Hepatocyte (in vitro differentiated cells): Measurements from ENCODE around the gene CDK5RAP1. TPM values are rescaled to one million over a fixed set of nuclear protein-coding genes. Genes with fewer than 3 reads are reported as not detected.
A peak's percentile ranks its signal among the peaks of the same experiment; 100 is the strongest.
"Not testable (repeated sequence)": the region's sequence is repeated elsewhere in the genome, so short reads cannot be mapped to it uniquely, and the experiment has no call there.

Source experiments
- DNase-seq: peaks from one replicate; pipeline ENCODE4 v3.0.0-alpha.2; 2016; ENCODE audit warnings: low spot score
- H2AFZ ChIP-seq: fragments of 200-600 bp; sonication (generic); 2 replicates; pipeline ENCODE4 v1.6.0; 2016; ENCODE audit warnings: antibody characterized with exemption, mild to moderate bottlenecking
- H3K27ac ChIP-seq: fragments of 200-600 bp; sonication (generic); 2 replicates; pipeline ENCODE4 v1.5.1; 2016; ENCODE audit warnings: mild to moderate bottlenecking
- H3K27me3 ChIP-seq: fragments of 200-600 bp; sonication (generic); 2 replicates; pipeline ENCODE4 v1.6.1; 2016
- H3K36me3 ChIP-seq: fragments of 200-600 bp; sonication (generic); replicated peaks from 2 replicates; pipeline ENCODE4 v1.5.1; 2016; ENCODE audit warnings: low read depth; ENCODE audit not compliant: insufficient read depth
- H3K4me1 ChIP-seq: fragments of 200-600 bp; sonication (generic); 2 replicates; pipeline ENCODE4 v1.5.1; 2016; ENCODE audit warnings: mild to moderate bottlenecking, moderate library complexity; ENCODE audit not compliant: insufficient read depth
- H3K4me2 ChIP-seq: fragments of 200-600 bp; sonication (generic); 2 replicates; pipeline ENCODE4 v1.6.0; 2016
- H3K4me3 ChIP-seq: fragments of 200-600 bp; sonication (generic); 2 replicates; pipeline ENCODE4 v1.5.1; 2016; ENCODE audit warnings: mild to moderate bottlenecking
- H3K79me2 ChIP-seq: fragments of 200-600 bp; sonication (generic); 2 replicates; pipeline ENCODE4 v1.6.0; 2017; ENCODE audit warnings: mild to moderate bottlenecking
- H3K9me2 ChIP-seq: fragments of 200-600 bp; sonication (generic); replicated peaks from 2 replicates; pipeline ENCODE4 v1.6.0; 2017; ENCODE audit warnings: mild to moderate bottlenecking; ENCODE audit not compliant: insufficient read depth
- H3K9me3 ChIP-seq: fragments of 200-600 bp; sonication (generic); 2 replicates; pipeline ENCODE4 v1.5.1; 2016; ENCODE audit warnings: low read depth, mild to moderate bottlenecking
- H4K20me1 ChIP-seq: fragments of 200-600 bp; sonication (generic); 2 replicates; pipeline ENCODE4 v1.6.0; 2016; ENCODE audit warnings: mild to moderate bottlenecking; ENCODE audit not compliant: insufficient read depth, poor library complexity, severe bottlenecking
- CTCF ChIP-seq: fragments of 200-600 bp; sonication (generic); IDR thresholded peaks from 2 replicates; pipeline ENCODE4 v1.5.1; 2016; ENCODE audit warnings: antibody characterized with exemption, mild to moderate bottlenecking; ENCODE audit not compliant: poor library complexity
- EZH2 ChIP-seq: fragments of 200-600 bp; sonication (generic); IDR thresholded peaks from 2 replicates; pipeline ENCODE4 v1.6.1; 2016; ENCODE audit warnings: antibody characterized with exemption, mild to moderate bottlenecking, borderline replicate concordance
- EZH2phosphoT487 ChIP-seq: fragments of 200-600 bp; sonication (generic); IDR thresholded peaks from one replicate; pipeline ENCODE4 v1.6.1; 2018; ENCODE audit warnings: antibody characterized with exemption, mild to moderate bottlenecking, low read depth, moderate library complexity; ENCODE audit not compliant: unreplicated experiment, severe bottlenecking
- WGBS: methylation state at CpG from one replicate; pipeline ENCODE4 v1.1.6; 2016; ENCODE audit warnings: low lambda C conversion rate; ENCODE audit errors: missing lambda C conversion rate; 5-methylcytosine and 5-hydroxymethylcytosine counted together
- polyA plus RNA-seq: library from polyadenylated mRNA; unstranded; fragments of >200 nt; fragmentation: Nextera tagmentation; extraction: Ambion mirVana; gene quantifications from 2 replicates; pipeline ENCODE4 v1.2.1, GENCODE V29; 2016
- total RNA-seq: library from RNA; depleted of rRNA; stranded (reverse); fragments of >200 nt; gene quantifications from 2 replicates; pipeline ENCODE4 v1.2.3, GENCODE V29; 2014

The CDK5RAP1 gene
- total and polyA plus RNA-seq, 2 experiments from 2014 or later: 35.6 to 52.2 TPM

- DNase-seq: no peak
- no peaks in the 10 kb centered on the region for H3K9me2 ChIP-seq
- no peak overlapping the region for H3K27ac ChIP-seq
- H3K4me1 ChIP-seq: no peaks in the 10 kb centered on the region
- TF ChIP-seq EZH2 (no peak), EZH2phosphoT487 (no peak)
- H2AFZ ChIP-seq: no peak overlapping the region
- H3K79me2 ChIP-seq: no peaks in the 10 kb centered on the region
- H4K20me1 ChIP-seq: no peaks in the 10 kb centered on the region
- no peaks in the 10 kb centered on the region for H3K27me3 ChIP-seq
- no peaks in the 10 kb centered on the region for H3K9me3 ChIP-seq
- WGBS: 81% methylated on average over 5 of the region's 5 CpGs
- no peak overlapping the region for H3K4me3 ChIP-seq
- no peak overlapping the region for H3K4me2 ChIP-seq
- no peaks in the 10 kb centered on the region for H3K36me3 ChIP-seq
These were observed 30.6 kb upstream of the CDK5RAP1 start for GRCh38 chr20:33431797-33432381.

GRCh38 chr20:33423875-33424274 is 22.6 kb upstream of the CDK5RAP1 start:
- 92% methylated on average over 11 of the region's 11 CpGs for WGBS
- not testable (repeated sequence) for DNase-seq, H3K9me3 ChIP-seq, H3K36me3 ChIP-seq, H4K20me1 ChIP-seq, H3K27me3 ChIP-seq, H3K9me2 ChIP-seq, H3K4me3 ChIP-seq, H2AFZ ChIP-seq, H3K4me2 ChIP-seq, H3K4me1 ChIP-seq, H3K79me2 ChIP-seq
- peak overlapping the region; percentile 65 for H3K27ac ChIP-seq

DNA sequence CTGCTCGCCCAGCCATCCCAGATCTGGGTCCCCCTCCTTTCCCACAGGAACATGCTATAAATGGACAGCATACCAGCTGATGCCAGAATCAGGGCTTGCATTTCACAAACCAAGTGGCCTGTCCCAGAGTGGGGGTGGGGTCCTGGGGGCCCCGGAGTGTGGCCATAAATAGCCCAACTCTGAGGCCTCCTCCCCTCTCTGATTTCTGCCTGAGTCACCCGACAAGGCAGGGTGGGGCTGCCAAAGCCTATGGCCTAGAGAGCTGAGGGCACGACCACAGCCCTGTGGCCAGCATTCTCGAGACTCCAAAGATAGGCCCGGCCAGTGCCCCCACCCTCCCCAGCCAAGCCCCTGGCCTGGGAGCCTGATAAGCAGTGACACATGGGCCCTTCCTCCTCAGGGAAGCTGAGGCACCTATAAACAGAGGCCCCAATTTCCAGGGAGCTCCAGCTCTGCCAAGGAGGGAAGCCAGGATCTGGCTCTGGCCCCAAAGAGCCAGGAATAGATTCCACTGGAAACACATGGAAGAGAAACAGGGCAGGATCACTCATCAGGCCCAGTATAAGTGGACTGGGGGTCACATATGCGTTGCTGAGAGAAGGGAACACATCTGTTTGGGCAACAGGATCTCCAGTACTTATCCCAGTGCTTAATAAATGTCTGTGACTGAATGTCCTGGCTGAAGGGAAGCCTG is 22.0 kb upstream of the CDK5RAP1 start:
- no peaks in the 10 kb centered on the region for H3K27me3 ChIP-seq
- 70% methylated on average over 7 of the region's 7 CpGs for WGBS
- H3K79me2 ChIP-seq: no peaks in the 10 kb centered on the region
- H3K4me3 ChIP-seq: no peak overlapping the region
- no peak for TF ChIP-seq CTCF
- TF ChIP-seq EZH2phosphoT487: no peak
- no peak for TF ChIP-seq EZH2
- no peaks in the 10 kb centered on the region for H3K9me2 ChIP-seq
- peaks cover 10% of the 10 kb centered on the region for H3K4me1 ChIP-seq
- no peak overlapping the region for H2AFZ ChIP-seq
- no peak overlapping the region for H3K4me2 ChIP-seq
- peak overlapping the region; percentile 65 for H3K27ac ChIP-seq
- DNase-seq: peak; percentile 56
- no peaks in the 10 kb centered on the region for H3K36me3 ChIP-seq
- H4K20me1 ChIP-seq: no peaks in the 10 kb centered on the region
- no peaks in the 10 kb centered on the region for H3K9me3 ChIP-seq

DNA sequence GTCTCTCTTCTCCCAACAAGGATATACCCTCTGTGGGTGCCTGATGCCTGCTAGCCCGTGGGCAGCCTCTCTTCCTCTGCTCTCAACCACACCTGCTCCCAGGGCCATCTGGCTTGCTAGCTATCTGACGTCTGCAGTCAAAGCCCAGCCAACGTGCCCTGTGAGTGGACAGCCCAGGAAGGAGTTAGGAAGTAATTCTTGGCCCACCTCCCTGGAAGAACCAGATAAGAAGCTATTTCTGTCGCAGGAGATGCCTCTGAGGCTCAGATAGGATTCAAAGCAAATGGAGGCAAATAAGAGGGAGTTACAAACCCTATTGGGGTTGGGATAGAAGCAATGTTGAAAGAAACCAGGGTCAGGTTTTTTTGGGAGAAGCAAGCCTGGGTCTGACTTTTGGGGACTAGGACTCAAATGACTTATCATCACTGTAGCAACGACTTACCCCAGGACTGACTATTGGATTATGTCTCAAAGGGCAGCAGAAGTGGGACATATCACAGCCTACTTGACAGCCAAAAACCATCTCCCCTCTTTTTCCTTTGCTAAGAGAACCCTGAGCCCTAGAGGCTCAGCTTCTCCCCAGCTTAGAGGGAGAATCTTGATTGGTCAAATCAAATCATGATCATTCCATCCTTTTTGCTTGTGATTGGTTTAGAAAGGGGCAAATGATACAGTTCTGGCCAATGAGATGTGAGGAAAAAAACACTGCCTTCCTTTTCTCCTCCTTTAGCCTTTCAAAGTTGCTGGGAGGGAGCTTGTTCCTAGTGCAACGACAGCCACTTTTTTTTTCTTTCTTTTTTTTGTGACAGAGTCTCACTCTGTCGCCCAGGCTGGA is 18.0 kb upstream of the CDK5RAP1 start:
- TF ChIP-seq CTCF (no peak), EZH2 (no peak), EZH2phosphoT487 (no peak)
- WGBS: 73% methylated on average over 7 of the region's 7 CpGs
- Histone ChIP-seq H3K27ac (no peak overlapping the region), H3K9me3 (no peaks in the 10 kb centered on the region), H3K79me2 (no peaks in the 10 kb centered on the region), H3K27me3 (no peaks in the 10 kb centered on the region), H2AFZ (no peak overlapping the region), H3K4me1 (peaks cover 10% of the 10 kb centered on the region), H4K20me1 (no peaks in the 10 kb centered on the region), H3K36me3 (no peaks in the 10 kb centered on the region), H3K9me2 (no peaks in the 10 kb centered on the region), H3K4me2 (no peak overlapping the region), H3K4me3 (no peak overlapping the region)
- DNase-seq: peak; percentile 50
